ENCODE measurements around the gene SLC25A15. TPM values are rescaled to one million over a fixed set of nuclear protein-coding genes. Genes with fewer than 3 reads are reported as not detected.
A peak's percentile ranks its signal among the peaks of the same experiment; 100 is the strongest.

Gene SLC25A15
- total RNA-seq, 2 donors from 2014 or later, result 7.4 to 32.8 TPM

- H3K27ac ChIP-seq, result no peak overlapping the region
- no peaks in the 10 kb centered on the region for H3K36me3 ChIP-seq
- H3K4me3 ChIP-seq, result no peak overlapping the region
- DNase-seq (ENCODE audit: low spot score), result no peak
- intact Hi-C loops (cut with DNase I), result loop anchor here (5.0 kb wide), 1 partner anchor 1094 kb away; no protein-coding TSS in a partner anchor
- TF ChIP-seq POLR2A (IDR thresholded peaks at IDR 0.05) (no peak), POLR2AphosphoS5 (IDR thresholded peaks at IDR 0.05) (no peak)
- TF ChIP-seq, protein P1, sequence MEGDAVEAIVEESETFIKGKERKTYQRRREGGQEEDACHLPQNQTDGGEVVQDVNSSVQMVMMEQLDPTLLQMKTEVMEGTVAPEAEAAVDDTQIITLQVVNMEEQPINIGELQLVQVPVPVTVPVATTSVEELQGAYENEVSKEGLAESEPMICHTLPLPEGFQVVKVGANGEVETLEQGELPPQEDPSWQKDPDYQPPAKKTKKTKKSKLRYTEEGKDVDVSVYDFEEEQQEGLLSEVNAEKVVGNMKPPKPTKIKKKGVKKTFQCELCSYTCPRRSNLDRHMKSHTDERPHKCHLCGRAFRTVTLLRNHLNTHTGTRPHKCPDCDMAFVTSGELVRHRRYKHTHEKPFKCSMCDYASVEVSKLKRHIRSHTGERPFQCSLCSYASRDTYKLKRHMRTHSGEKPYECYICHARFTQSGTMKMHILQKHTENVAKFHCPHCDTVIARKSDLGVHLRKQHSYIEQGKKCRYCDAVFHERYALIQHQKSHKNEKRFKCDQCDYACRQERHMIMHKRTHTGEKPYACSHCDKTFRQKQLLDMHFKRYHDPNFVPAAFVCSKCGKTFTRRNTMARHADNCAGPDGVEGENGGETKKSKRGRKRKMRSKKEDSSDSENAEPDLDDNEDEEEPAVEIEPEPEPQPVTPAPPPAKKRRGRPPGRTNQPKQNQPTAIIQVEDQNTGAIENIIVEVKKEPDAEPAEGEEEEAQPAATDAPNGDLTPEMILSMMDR (IDR thresholded peaks at IDR 0.05), result no peak
- no peaks in the 10 kb centered on the region for H3K27me3 ChIP-seq (replicated peaks; ENCODE audit: insufficient read depth)
- no peaks in the 10 kb centered on the region for H3K9me3 ChIP-seq
- no peaks in the 10 kb centered on the region for H3K4me1 ChIP-seq (replicated peaks)
- 62% methylated on average over 7 of the region's 7 CpGs for WGBS
Observed at GRCh38 chr13:40776232-40776631, 13.2 kb upstream of the SLC25A15 start.

- H3K4me3 ChIP-seq, result no peak overlapping the region
- TF ChIP-seq POLR2AphosphoS5 (IDR thresholded peaks at IDR 0.05) (no peak), POLR2A (IDR thresholded peaks at IDR 0.05) (no peak)
- TF ChIP-seq, protein P1 (IDR thresholded peaks at IDR 0.05), result no peak
- DNase-seq (ENCODE audit: low spot score), result no peak
- no peak overlapping the region for H3K27ac ChIP-seq
- H3K36me3 ChIP-seq, result no peaks in the 10 kb centered on the region
- H3K27me3 ChIP-seq (replicated peaks; ENCODE audit: insufficient read depth), result no peaks in the 10 kb centered on the region
- intact Hi-C loops (cut with DNase I), result loop anchor here (5.0 kb wide), 1 partner anchor 1094 kb away; no protein-coding TSS in a partner anchor
- no peaks in the 10 kb centered on the region for H3K4me1 ChIP-seq (replicated peaks)
- no peaks in the 10 kb centered on the region for H3K9me3 ChIP-seq
- 51% methylated on average over 7 of the region's 7 CpGs for WGBS
Observed at GRCh38 chr13:40776681-40777165, 12.7 kb upstream of the SLC25A15 start.

GRCh38 chr13:40777166-40777808 is 12.1 kb upstream of the SLC25A15 start:
- Histone ChIP-seq H3K27me3 (replicated peaks; ENCODE audit: insufficient read depth) (no peaks in the 10 kb centered on the region), H3K27ac (no peak overlapping the region), H3K4me1 (replicated peaks) (no peaks in the 10 kb centered on the region), H3K4me3 (no peak overlapping the region), H3K9me3 (no peaks in the 10 kb centered on the region), H3K36me3 (no peaks in the 10 kb centered on the region)
- peak; percentile 44 for DNase-seq (ENCODE audit: low spot score)
- 16% methylated on average over 7 of the region's 7 CpGs for WGBS
- intact Hi-C loops (cut with DNase I), result loop anchor here (5.0 kb wide), 1 partner anchor 1095 kb away; no protein-coding TSS in a partner anchor
- TF ChIP-seq POLR2A (IDR thresholded peaks at IDR 0.05), result no peak
- TF ChIP-seq, protein P1 (IDR thresholded peaks at IDR 0.05), result peak; percentile 38 to 77 (median 73)
- no peak for TF ChIP-seq POLR2AphosphoS5 (IDR thresholded peaks at IDR 0.05)

DNA sequence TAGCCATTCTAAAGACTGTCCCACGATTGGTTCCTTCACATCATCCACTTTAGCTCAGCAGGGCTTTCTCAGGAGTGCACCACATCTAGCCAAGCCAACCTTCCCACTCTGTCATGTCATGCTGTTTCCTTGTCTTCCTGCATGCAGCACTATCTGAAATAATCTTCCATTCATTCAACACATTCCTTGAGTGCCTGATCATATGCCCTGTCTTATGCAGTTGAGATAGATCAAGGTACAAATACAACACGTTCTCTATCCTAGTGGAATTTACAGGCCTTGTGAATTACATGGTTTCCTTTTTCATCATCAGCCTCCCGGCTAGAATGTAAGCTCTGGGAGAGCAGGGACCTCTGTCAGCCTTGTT is 11.6 kb upstream of the SLC25A15 start:
- no peak for DNase-seq (ENCODE audit: low spot score)
- 36% methylated on average over 3 of the region's 3 CpGs for WGBS
- intact Hi-C loops (cut with DNase I), result loop anchor here (5.0 kb wide), 1 partner anchor 1095 kb away; no protein-coding TSS in a partner anchor
- H3K27ac ChIP-seq, result no peak overlapping the region
- TF ChIP-seq POLR2A (IDR thresholded peaks at IDR 0.05) (no peak), POLR2AphosphoS5 (IDR thresholded peaks at IDR 0.05) (no peak)
- TF ChIP-seq, protein P1 (IDR thresholded peaks at IDR 0.05), result no peak
- no peaks in the 10 kb centered on the region for H3K36me3 ChIP-seq
- H3K4me1 ChIP-seq (replicated peaks), result no peaks in the 10 kb centered on the region
- H3K27me3 ChIP-seq (replicated peaks; ENCODE audit: insufficient read depth), result no peaks in the 10 kb centered on the region
- H3K9me3 ChIP-seq, result no peaks in the 10 kb centered on the region
- H3K4me3 ChIP-seq, result no peak overlapping the region

GRCh38 chr13:40779049-40779448 is 10.4 kb upstream of the SLC25A15 start:
- TF ChIP-seq POLR2A (IDR thresholded peaks at IDR 0.05) (no peak), POLR2AphosphoS5 (IDR thresholded peaks at IDR 0.05) (no peak)
- TF ChIP-seq, protein P1 (IDR thresholded peaks at IDR 0.05), result no peak
- DNase-seq (ENCODE audit: low spot score), result no peak
- Histone ChIP-seq H3K4me3 (no peak overlapping the region), H3K36me3 (no peaks in the 10 kb centered on the region), H3K27me3 (replicated peaks; ENCODE audit: insufficient read depth) (no peaks in the 10 kb centered on the region), H3K9me3 (no peaks in the 10 kb centered on the region), H3K27ac (no peak overlapping the region), H3K4me1 (replicated peaks) (no peaks in the 10 kb centered on the region)
- intact Hi-C loops (cut with DNase I), result loop anchor here (5.0 kb wide), 1 partner anchor 1097 kb away; no protein-coding TSS in a partner anchor
- WGBS, result 46% methylated on average over 4 of the region's 4 CpGs

All from prostate gland (tissue), 2 donors.